ENCODE data around the gene PCBD2. TPM values are rescaled to one million over a fixed set of nuclear protein-coding genes. Genes with fewer than 3 reads are reported as not detected.
"Not testable (repeated sequence)": the region's sequence is repeated elsewhere in the genome, so short reads cannot be mapped to it uniquely, and the experiment has no call there.

Gene PCBD2
- total RNA-seq, 1 donor from 2014 or later = 4.6 TPM

DNA sequence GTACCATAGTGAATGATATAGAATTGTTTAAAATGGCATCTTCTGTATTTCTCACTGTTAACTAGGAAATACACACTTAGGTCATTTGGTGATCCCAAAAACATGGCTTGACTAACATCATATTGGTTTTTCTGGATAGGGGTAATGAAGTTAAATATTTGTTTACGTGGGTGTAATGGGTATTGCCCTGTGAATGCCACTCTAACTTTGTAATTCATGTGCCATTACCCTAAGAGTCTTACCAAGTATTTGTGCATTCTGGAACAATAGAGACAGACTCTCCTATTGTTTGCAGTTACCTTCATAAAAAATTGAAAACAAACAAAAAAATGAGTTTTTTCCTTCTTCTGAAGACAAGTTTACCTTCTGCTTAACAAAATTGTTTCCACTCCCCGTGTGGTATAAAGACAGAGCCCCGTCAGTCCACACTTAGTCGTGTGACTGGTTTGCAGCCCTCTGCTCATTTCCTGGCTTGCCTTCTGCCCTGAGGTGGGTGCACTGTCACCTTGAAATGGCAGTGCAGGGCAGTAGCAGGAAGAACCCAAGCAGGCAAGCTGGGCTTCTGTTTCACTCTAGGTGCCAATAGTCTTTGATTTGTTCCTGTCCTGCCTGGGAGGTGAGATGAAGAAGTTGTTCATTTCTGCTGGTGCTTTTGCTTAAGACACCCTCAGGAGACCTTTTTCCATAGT lies 53.1 kb downstream of the PCBD2 start:
- DNase-seq (ENCODE audit: low read depth, low spot score) = no peak

DNA sequence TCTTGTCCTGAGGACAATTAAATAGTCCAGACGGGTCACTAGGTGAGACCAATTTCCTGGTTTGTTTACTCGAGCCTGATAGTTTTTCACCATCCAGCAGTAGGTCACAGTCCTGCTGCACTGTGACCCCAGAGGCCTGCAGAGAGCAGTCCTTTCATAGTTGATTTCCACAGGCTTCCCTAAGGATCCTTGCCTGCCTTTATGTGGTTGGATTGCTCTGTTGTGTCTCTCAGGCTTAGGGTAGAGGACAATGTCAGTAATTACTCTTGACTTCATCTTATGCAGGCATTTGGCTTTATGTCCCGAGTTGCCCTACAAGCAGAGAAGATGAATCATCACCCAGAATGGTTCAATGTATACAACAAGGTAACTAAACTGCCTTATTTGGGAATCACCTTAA lies 53.8 kb downstream of the PCBD2 start:
- no peak for DNase-seq (ENCODE audit: low read depth, low spot score)

DNA sequence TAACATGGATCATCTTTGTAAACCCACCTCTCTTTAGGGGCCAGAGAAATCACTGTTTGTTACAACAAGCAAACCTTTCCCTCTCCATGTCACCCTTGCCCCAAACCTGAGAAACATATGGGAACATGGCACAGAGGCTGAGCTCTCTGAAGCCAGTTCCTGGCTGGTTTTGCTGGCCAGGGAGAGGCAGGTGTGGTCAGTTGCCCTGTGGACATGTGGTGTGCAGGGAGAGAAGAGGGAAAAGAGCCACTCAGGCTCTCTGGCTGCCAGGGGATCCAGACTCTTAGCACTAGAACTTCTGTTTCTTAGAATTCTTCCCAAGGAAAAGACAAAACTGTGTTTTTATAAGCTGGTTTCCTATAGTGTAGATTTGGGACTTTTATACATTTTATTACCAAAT lies 58.2 kb downstream of the PCBD2 start:
- no peak for DNase-seq (ENCODE audit: low read depth, low spot score)

DNA sequence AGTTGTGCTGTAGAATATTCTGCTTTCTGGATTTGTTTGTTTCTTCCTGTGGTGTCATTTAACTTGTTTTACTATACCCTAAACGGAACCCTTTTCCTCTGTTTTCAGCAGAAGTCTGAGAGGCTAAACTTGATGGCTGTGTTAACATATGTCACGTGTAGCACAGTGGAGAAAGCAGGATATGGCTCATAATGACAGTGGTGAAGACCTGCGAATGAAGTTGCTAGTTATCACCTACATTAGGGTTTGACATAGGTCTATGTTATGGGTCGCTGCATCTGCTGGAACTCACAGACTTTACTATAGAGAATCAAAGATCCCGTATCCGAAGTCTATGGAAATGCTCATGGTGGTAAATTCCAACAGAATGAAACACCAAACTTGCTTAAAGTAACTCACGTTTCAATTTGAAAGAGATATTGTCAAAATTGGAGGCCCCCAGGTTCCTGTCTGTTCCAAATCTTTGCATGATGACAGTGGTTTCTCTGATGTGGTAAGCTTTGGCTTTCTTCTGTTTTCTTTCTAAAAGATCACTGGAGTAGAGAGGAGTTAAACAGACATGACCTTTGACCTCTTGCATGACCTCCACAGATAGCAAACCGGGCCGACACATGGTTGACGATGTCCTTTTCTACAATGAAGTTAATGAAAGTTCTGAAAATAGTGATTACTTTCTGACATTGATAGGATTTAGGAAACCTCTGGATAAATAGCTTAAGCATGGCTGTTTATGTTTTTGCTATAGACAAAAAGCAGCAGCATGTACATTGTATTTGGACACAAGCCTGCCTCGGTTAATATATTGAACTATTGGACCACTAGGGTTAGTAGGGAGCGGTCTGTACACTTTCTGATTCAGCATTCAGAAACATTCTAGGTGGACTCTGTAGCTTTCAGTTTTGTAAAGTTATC lies 59.7 kb downstream of the PCBD2 start:
- DNase-seq (ENCODE audit: low read depth, low spot score) = no peak

DNA sequence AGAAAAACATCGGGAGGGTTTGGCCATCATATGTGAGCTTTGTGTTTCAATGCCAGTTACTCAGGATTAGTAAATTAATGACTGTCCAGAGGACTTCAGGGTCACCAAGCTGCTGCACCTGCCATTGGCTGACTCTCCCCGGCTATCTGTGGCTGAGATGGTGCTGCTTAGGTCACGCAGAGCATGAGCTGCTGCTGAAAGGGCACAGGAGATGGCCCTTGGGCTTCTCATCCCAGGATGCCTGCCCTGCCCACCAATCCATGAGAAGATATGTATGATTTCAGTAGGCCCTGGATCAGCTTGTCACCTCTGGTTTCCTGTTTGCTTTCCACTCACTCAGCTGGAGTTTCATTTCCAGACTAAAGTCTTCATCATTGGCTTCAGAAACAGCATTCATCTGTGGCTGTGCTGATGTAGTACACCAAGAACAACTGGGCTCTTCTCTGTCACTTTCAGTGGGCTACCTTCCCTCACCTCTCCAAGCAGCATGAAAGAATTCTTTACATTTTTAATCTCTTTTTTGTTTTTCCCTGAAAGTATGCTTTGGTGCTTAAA lies 60.4 kb downstream of the PCBD2 start:
- no peak for DNase-seq (ENCODE audit: low read depth, low spot score)

DNA sequence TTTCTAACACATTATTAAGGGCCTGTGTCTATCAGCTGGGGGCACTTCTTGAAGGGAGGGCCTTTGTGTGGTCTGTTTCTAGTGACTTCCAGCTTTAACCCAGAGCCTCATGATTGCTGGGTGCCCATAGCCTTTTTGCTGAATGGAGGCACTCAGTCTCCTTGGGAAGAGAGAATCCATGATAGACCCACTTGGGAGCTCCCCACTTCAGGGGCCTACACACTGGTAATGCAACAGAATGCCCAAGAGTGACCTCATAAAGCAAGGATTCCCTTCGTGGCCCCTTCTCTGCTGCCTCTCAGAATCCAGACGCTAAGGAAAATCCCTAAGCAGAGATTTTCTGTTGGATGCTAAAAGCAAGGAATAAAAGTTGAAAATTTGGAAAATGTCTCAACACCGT lies 62.7 kb downstream of the PCBD2 start, which contains the start of gene CATSPER3:
Gene CATSPER3 (plus strand): TSS at position 301 of the 400 bp plus-strand sequence. CDS start 85 bp downstream, at position 386.
- no peak for DNase-seq (ENCODE audit: low read depth, low spot score)

DNA sequence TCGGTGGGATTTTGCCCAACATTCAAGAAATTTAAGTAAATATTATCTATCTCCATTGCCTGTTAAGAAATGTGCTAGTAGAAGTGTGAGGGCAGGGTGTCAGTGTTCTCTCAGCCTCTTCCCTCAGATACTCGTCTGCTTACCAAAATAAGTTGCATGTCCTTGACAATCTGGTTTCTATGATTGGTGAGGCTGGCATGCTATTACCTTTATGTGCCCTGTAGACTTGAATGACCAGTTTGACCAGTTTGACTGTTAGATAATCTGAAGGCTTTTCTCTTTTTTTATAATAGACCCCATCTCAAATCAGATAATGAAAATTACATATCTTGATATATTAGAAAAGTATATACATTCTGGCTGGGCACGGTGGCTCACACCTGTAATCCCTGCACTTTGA lies 63.1 kb downstream of the PCBD2 start:
- no peak for DNase-seq (ENCODE audit: low read depth, low spot score)

DNA sequence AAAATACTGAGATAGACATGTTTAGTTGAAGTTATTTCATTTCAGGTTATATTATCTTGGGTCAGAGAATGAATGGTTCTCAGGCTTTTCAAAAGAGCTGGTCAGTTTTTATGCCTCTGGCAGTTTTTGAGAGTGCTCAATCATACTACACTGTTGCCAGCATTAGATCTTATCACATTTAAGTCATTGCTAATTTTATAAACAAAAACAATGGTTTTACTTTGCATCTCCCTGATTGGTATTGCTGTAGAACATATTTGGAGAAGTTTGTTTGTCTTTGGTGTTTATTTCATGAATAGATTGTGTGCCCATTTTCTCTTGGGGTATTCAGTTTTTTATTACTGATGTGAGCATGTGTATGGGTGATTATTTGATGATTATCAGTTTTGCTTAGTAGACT lies 64.2 kb downstream of the PCBD2 start:
- no peak for DNase-seq (ENCODE audit: low read depth, low spot score)

DNA sequence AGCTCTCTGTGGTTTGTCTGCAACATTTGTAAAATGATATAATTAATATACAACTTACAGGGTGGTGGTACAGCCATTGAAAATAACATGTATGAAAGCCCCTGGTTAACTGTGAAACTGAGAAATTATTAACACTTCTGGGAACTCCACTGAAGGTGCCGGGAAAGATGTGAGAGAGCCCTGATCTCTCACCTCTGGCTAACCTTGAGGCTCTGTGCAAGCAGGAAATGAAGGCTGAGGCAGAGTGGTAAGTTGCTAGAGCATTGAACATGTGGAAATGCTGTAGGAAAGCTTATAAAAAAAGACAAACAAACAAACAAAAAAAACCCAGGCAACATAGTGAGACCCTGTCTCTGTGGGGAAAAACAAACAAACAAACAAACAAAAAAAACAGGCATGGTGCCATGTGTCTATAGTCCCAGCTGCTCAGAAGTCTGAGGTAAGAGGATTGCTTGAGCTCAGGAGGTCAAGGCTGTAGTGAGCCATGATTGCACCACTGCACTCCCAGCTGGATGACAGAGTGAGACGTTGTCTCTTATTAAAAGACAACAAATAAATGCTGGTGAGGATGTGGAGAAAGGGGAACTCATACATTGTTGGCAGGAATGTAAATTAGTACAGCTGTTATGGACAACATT lies 70.3 kb downstream of the PCBD2 start:
- DNase-seq (ENCODE audit: low read depth, low spot score) = no peak

DNA sequence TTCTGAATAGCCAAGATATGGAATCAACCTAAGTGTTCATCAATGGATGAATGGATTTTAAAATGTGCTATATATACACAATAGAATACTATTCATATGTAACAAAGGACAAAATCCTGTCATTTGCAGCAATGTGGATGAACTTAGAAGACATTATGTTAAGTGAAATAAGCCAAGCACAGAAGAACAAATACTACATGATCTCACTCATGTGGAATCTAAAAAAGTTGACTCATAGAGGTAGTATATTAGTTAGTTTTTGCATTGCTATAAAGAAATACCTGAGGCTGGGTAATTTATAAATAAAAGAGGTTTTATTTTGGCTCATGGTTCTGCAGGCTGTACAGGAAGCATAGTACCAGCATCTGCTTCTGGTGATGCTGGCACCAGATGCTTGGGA lies 70.9 kb downstream of the PCBD2 start:
- no peak for DNase-seq (ENCODE audit: low read depth, low spot score)

DNA sequence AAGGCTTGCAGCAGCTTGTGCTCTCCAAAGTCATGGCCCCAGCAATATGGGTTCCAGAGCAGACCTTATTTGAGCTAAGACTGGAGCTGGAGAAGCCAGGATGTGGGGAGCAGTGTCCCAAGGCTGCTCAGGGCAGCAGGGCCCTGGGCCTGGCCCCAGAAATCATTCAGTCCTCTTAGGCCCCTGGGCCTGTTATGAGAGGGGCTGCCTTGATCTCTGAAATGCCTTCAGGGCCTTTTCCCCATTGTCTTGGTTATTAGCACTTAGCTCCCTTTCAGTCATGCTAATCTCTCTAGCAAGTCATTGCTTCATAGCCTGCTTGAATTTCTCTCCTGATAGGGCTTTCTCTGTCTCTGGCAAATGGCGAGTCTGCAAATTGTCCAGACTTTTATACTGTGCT lies 71.9 kb downstream of the PCBD2 start:
- no peak for DNase-seq (ENCODE audit: low read depth, low spot score)

DNA sequence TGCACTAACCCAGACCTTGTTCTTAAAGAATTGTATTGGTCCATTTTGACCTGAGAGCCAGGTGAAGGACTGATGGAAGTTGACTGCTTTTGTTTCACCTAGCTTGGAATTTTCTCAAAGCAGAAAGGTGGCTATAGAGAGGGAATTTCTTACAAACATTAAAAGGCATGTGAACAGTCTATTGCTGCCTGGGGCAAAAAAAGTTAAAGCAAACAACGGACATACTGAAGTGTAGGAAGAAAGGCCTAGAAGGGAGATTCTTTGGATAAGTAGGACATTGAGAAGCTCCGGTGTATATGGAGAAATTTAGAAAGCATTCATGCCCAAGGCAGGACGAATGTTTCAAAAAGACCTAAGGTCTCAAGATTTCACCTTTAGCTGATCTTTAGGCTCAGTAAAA lies 74.5 kb downstream of the PCBD2 start:
- no peak for DNase-seq (ENCODE audit: low read depth, low spot score)

DNA sequence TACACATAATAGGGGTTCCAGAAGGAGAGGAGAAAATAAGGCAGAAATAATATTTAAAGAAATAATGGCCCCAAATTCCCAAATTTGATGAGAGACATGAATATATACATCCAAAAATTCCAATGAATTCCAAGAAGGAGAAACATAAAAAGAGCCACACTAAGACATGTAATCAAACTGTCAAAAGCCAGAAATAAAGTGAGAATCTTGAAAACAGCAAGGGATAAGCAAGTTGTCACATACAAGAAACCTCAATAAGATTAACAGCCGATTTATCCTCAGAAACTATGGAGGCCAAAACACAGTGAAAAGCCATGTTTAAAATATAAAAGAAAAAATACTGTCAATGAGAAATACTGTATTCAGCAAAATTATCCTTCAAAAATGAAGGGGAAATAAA lies 77.3 kb downstream of the PCBD2 start:
- no peak for DNase-seq (ENCODE audit: low read depth, low spot score)

DNA sequence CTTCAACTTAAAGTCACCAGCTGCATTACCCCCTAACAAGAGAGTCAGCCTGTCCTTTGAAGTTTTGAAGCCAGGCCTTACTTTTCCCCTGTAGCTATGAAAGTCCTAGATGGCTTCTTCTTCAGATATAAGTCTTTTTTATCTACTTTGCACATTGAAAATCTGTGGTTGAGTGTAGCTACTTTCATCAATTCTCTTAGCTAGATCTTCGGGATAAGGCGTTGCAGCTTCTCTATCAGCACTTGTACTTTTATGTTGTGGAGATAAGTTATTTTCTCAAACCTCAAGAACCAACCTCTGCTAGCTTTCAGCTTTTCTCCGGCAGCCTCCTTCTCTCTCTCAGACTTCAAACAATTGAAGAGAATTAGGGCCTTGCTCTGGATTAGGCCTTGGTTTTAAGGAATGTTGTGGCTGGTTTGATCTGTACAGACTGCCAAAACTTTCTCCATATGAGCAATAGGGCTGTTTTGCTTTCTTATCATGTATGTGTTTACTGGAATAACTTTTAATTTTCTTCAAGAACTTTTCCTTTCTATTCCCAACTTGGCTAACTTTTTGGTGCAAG lies 84.4 kb downstream of the PCBD2 start:
- no peak for DNase-seq (ENCODE audit: low read depth, low spot score)

DNA sequence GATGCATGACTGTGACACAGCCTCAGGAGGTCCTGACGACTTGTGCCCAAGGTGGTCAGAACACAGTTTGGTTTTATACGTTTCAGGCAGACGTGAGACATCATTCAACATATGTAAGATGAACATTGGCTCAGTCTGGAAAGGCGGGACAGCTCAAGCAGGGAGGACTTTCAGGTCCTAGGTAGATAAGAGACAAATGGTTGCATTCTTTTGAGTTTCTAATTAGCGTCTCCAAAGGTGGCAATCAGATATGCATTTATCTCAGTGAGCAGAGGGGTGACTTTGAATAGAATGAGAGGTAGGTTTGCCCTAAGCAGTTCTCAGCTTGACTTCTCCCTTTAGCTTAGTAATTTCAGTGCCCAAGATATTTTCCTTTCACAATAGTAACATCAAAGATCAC lies 85.3 kb downstream of the PCBD2 start:
- not testable (repeated sequence) for DNase-seq (ENCODE audit: low read depth, low spot score)

DNA sequence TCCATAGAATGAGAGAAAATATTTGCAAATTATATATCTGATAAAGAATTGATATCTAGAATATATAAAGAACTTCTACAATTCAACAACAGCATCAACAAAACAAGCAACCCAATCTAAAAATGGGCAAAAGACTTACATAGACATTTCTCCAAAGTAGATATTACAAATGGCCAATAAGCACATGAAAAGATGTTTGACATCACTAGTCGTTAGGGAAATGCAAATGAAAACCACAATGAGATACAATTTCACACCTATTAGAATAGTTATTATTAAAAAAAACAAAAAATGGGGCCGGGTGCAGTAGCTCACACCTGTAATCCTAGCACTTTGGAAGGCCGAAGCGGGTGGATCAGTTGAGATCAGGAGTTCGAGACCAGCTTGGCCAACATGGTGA lies 87.2 kb downstream of the PCBD2 start:
- DNase-seq (ENCODE audit: low read depth, low spot score) = no peak

DNA sequence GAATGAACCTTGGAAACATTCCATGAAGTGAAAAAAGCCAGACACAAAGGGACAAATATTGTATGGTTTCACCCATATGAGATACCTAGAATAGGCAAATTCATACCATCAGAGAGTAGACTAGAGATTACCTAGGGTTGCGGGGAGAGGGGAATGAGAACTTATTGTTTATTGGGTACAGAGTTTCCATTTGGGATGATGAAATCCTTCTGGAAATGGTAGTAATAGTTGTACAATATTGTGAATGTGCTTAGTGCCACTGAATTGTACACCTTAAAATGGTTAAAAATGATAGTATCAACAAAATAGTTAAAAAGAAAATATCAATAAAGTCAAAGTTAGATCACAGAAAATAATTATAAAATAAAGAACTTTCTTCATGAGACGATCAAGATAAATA lies 88.2 kb downstream of the PCBD2 start:
- DNase-seq (ENCODE audit: low read depth, low spot score) = no peak

DNA sequence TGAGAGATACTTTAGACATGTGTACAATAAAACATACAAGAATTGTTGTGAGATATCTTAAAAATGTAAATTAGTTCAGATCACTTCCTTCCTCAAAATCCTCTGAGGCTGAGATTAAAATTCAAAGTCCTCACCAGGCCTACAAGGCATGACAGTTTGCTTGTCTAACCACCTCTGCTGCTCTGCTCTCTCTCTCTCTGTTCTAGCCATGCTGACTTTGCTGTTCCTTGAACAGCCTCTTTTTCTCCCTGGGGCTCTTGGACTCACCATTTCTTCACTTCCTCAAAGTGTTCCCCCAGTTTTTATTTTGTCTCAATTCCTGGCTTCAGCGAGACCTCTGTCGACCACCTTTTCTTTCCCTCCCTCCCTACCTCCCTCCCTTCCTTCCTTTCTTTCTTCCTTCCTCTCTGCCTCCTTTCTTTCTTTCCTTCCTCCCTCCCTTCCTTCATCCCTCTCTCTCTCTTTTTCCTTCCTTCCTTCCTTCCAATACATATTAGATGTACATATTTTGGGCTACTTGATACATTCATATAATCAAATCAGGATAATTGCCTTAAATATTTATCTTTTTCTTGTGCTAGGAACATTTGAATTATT lies 89.7 kb downstream of the PCBD2 start:
- DNase-seq (ENCODE audit: low read depth, low spot score) = no peak

DNA sequence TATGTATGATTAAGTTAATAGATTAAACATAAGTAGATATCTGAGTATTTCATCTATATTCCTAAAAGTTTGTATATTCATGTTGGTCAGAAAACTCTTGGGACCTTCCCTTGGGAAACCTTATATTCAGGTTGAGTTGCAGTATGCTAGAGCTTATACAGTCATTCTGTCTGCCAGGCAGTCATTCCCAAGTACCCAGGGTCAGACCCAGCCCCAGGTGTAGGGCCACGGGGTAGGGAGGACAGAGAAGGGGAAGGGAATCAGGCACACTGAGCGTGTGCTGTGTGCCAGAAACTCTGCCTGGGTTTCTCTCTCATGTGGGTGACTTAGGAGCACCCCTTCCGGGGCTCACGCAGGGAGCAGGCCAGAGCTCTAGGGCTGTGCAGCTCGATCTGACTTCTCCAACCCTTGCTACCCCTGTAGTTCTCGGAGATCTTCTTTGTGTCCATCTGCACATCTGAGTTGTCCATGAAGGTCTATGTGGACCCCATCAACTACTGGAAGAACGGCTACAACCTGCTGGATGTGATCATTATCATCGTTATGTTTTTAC lies 91.0 kb downstream of the PCBD2 start:
- DNase-seq (ENCODE audit: low read depth, low spot score) = no peak

DNA sequence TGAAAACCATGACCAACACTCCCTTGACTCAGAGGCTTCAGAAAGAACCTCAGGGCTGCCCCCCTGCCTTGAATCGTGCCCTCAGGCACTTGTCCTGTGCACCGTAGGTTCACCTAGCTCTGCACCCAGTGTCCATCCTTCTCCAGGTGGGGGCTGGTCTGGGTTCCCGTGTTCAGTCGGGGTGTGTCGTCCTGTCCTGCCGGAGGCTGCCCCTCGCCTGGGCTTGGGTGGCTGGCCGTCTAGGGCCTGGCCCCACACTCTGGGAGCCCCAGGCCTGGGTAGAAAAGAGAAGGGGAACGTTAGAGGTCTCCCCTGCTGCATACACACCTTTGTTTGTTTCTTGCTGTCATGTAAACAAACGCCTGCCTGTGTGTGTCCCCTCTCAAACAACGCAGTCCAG lies 92.1 kb downstream of the PCBD2 start:
- no peak for DNase-seq (ENCODE audit: low read depth, low spot score)

DNA sequence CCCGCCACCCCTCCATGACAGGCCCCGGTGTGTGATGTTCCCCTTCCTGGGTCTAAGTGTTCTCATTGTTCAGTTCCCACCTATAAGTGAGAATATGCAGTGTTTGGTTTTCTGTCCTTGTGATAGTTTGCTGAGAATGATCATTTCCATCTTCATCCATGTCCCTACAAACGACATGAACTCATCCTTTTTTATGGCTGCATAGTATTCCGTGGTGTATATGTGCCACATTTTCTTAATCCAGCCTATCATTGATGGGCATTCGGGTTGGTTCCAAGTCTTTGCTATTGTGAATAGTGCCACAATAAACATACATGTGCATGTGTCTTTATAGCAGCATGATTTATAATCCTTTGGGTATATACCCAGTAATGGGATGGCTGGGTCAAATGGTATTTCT lies 93.1 kb downstream of the PCBD2 start:
- not testable (repeated sequence) for DNase-seq (ENCODE audit: low read depth, low spot score)
